HEK293 (cell line): ENCODE measurements around the gene GDAP1L1.
"Not testable (repeated sequence)": the region's sequence is repeated elsewhere in the genome, so short reads cannot be mapped to it uniquely, and the experiment has no call there.

Experiments
- ZBTB20 ChIP-seq: fragments of 450-650 bp; formaldehyde crosslinking; IDR thresholded peaks from 2 replicates; pipeline ENCODE4 v1.5.1; 2016; ENCODE audit warnings: missing biosample characterization, missing genetic modification characterization
- ZNF133 ChIP-seq: fragments of 450-650 bp; formaldehyde crosslinking; IDR thresholded peaks from 2 replicates; pipeline ENCODE4 v1.5.1; 2016; ENCODE audit warnings: missing biosample characterization, missing genetic modification characterization
- ZNF521 ChIP-seq: fragments of 450-650 bp; formaldehyde crosslinking; IDR thresholded peaks from 2 replicates; pipeline ENCODE4 v1.5.1; 2017; ENCODE audit warnings: missing biosample characterization, mild to moderate bottlenecking, missing genetic modification characterization
- ZNF707 ChIP-seq: fragments of 450-650 bp; formaldehyde crosslinking; IDR thresholded peaks from 2 replicates; pipeline ENCODE4 v1.5.1; 2016; ENCODE audit warnings: missing biosample characterization, missing genetic modification characterization
- ZNF830 ChIP-seq: fragments of 450-650 bp; IDR thresholded peaks from 2 replicates; pipeline ENCODE4 v1.5.0; 2018; ENCODE audit warnings: missing biosample characterization, missing genetic modification characterization, low read depth, mild to moderate bottlenecking, moderate library complexity
- TF ChIP-seq, protein P1 (sequence below): fragments of 450-650 bp; formaldehyde crosslinking; IDR thresholded peaks from 2 replicates; pipeline ENCODE4 v1.5.1; 2016; ENCODE audit warnings: missing biosample characterization, missing genetic modification characterization
- TF ChIP-seq, protein P2 (sequence below): fragments of 450-650 bp; formaldehyde crosslinking; IDR thresholded peaks from 2 replicates; pipeline ENCODE4 v1.5.1; 2016; ENCODE audit warnings: missing biosample characterization, missing genetic modification characterization, borderline replicate concordance
- TF ChIP-seq, protein P3 (sequence below): fragments of 450-650 bp; formaldehyde crosslinking; IDR thresholded peaks from 2 replicates; pipeline ENCODE4 v1.5.1; 2016; ENCODE audit warnings: missing biosample characterization, missing genetic modification characterization
- TF ChIP-seq, protein P4 (sequence below): fragments of 450-650 bp; formaldehyde crosslinking; IDR thresholded peaks from 2 replicates; pipeline ENCODE4 v1.5.1; 2017; ENCODE audit warnings: missing biosample characterization, missing genetic modification characterization

DNA sequence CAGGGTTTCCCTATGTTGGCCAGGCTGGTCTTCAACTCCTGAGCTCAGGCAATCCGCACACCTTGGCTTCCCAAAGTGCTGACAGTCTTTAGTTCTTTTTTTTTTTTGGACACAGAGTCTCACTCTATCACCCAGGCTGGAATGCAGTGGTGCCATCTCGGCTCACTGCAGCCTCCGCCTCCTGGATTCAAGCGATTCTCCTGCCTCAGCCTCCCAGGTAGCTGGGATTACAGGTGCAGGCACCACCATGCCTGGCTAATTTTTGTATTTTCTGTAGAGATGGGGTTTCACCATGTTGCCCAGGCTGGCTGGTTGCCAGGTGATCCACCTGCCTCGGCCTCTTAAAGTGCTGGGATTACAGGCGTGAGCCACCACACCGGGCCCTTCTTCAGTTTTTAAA, 80.6 kb downstream of the GDAP1L1 start:
- not testable (repeated sequence) for TF ChIP-seq ZNF830, ZNF521, ZNF707, ZBTB20, ZNF133 (tag by site-specific recombination)
- TF ChIP-seq, protein P1, sequence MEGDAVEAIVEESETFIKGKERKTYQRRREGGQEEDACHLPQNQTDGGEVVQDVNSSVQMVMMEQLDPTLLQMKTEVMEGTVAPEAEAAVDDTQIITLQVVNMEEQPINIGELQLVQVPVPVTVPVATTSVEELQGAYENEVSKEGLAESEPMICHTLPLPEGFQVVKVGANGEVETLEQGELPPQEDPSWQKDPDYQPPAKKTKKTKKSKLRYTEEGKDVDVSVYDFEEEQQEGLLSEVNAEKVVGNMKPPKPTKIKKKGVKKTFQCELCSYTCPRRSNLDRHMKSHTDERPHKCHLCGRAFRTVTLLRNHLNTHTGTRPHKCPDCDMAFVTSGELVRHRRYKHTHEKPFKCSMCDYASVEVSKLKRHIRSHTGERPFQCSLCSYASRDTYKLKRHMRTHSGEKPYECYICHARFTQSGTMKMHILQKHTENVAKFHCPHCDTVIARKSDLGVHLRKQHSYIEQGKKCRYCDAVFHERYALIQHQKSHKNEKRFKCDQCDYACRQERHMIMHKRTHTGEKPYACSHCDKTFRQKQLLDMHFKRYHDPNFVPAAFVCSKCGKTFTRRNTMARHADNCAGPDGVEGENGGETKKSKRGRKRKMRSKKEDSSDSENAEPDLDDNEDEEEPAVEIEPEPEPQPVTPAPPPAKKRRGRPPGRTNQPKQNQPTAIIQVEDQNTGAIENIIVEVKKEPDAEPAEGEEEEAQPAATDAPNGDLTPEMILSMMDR, result not testable (repeated sequence)
- TF ChIP-seq, protein P2, sequence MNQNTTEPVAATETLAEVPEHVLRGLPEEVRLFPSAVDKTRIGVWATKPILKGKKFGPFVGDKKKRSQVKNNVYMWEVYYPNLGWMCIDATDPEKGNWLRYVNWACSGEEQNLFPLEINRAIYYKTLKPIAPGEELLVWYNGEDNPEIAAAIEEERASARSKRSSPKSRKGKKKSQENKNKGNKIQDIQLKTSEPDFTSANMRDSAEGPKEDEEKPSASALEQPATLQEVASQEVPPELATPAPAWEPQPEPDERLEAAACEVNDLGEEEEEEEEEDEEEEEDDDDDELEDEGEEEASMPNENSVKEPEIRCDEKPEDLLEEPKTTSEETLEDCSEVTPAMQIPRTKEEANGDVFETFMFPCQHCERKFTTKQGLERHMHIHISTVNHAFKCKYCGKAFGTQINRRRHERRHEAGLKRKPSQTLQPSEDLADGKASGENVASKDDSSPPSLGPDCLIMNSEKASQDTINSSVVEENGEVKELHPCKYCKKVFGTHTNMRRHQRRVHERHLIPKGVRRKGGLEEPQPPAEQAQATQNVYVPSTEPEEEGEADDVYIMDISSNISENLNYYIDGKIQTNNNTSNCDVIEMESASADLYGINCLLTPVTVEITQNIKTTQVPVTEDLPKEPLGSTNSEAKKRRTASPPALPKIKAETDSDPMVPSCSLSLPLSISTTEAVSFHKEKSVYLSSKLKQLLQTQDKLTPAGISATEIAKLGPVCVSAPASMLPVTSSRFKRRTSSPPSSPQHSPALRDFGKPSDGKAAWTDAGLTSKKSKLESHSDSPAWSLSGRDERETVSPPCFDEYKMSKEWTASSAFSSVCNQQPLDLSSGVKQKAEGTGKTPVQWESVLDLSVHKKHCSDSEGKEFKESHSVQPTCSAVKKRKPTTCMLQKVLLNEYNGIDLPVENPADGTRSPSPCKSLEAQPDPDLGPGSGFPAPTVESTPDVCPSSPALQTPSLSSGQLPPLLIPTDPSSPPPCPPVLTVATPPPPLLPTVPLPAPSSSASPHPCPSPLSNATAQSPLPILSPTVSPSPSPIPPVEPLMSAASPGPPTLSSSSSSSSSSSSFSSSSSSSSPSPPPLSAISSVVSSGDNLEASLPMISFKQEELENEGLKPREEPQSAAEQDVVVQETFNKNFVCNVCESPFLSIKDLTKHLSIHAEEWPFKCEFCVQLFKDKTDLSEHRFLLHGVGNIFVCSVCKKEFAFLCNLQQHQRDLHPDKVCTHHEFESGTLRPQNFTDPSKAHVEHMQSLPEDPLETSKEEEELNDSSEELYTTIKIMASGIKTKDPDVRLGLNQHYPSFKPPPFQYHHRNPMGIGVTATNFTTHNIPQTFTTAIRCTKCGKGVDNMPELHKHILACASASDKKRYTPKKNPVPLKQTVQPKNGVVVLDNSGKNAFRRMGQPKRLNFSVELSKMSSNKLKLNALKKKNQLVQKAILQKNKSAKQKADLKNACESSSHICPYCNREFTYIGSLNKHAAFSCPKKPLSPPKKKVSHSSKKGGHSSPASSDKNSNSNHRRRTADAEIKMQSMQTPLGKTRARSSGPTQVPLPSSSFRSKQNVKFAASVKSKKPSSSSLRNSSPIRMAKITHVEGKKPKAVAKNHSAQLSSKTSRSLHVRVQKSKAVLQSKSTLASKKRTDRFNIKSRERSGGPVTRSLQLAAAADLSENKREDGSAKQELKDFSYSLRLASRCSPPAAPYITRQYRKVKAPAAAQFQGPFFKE (tag by site-specific recombination), result not testable (repeated sequence)
- TF ChIP-seq, protein P3, sequence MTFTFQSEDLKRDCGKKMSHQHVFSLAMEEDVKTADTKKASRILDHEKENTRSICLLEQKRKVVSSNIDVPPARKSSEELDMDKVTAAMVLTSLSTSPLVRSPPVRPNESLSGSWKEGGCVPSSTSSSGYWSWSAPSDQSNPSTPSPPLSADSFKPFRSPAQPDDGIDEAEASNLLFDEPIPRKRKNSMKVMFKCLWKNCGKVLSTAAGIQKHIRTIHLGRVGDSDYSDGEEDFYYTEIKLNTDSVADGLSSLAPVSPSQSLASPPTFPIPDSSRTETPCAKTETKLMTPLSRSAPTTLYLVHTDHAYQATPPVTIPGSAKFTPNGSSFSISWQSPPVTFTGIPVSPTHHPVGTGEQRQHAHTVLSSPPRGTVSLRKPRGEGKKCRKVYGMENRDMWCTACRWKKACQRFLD (tag by site-specific recombination), result not testable (repeated sequence)
- TF ChIP-seq, protein P4, sequence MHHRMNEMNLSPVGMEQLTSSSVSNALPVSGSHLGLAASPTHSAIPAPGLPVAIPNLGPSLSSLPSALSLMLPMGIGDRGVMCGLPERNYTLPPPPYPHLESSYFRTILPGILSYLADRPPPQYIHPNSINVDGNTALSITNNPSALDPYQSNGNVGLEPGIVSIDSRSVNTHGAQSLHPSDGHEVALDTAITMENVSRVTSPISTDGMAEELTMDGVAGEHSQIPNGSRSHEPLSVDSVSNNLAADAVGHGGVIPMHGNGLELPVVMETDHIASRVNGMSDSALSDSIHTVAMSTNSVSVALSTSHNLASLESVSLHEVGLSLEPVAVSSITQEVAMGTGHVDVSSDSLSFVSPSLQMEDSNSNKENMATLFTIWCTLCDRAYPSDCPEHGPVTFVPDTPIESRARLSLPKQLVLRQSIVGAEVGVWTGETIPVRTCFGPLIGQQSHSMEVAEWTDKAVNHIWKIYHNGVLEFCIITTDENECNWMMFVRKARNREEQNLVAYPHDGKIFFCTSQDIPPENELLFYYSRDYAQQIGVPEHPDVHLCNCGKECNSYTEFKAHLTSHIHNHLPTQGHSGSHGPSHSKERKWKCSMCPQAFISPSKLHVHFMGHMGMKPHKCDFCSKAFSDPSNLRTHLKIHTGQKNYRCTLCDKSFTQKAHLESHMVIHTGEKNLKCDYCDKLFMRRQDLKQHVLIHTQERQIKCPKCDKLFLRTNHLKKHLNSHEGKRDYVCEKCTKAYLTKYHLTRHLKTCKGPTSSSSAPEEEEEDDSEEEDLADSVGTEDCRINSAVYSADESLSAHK, result not testable (repeated sequence)
